GM21515 (cell line): ENCODE results near the gene MINDY2.

Experiments used
- ATAC-seq: cut with Tn5 transposase; IDR thresholded peaks from one replicate; pipeline ENCODE4 v1.9.1; 2021; ENCODE audit not compliant: unreplicated experiment

Gene MINDY2

GRCh38 chr15:58770857-58771620 lies at the start of gene MINDY2:
Gene MINDY2 (plus strand): TSS chr15:58771302. CDS start chr15:58771396, 94 bp downstream.
- peak; percentile 96 for ATAC-seq

- peak; percentile 73 for ATAC-seq
These were observed 46.6 kb upstream of the MINDY2 start for GRCh38 chr15:58724466-58724865.

GRCh38 chr15:58726867-58727266 lies 44.2 kb upstream of the MINDY2 start:
- no peak for ATAC-seq

- no peak for ATAC-seq
These were observed 39.2 kb upstream of the MINDY2 start for GRCh38 chr15:58731756-58732535.

- ATAC-seq: no peak
These were observed 38.3 kb upstream of the MINDY2 start for GRCh38 chr15:58732625-58733363.

GRCh38 chr15:58734859-58735258 lies 36.2 kb upstream of the MINDY2 start:
- no peak for ATAC-seq

GRCh38 chr15:58736018-58736643 lies 35.0 kb upstream of the MINDY2 start:
- no peak for ATAC-seq

- ATAC-seq: no peak
These were observed 33.8 kb upstream of the MINDY2 start for GRCh38 chr15:58737298-58737697.

GRCh38 chr15:58738046-58738707 lies 32.9 kb upstream of the MINDY2 start:
- ATAC-seq: no peak

GRCh38 chr15:58740436-58740835 lies 30.7 kb upstream of the MINDY2 start:
- ATAC-seq: no peak

- no peak for ATAC-seq
These were observed 30.1 kb upstream of the MINDY2 start for GRCh38 chr15:58741032-58741431.

- ATAC-seq: no peak
These were observed 28.9 kb upstream of the MINDY2 start for GRCh38 chr15:58742022-58742813.

GRCh38 chr15:58742819-58743502 lies 28.1 kb upstream of the MINDY2 start:
- ATAC-seq: no peak

- ATAC-seq: no peak
These were observed 24.9 kb upstream of the MINDY2 start for GRCh38 chr15:58746174-58746573.

GRCh38 chr15:58748040-58748851 lies 22.9 kb upstream of the MINDY2 start:
- peak; percentile 7 for ATAC-seq

- peak; percentile 31 for ATAC-seq
These were observed 22.1 kb upstream of the MINDY2 start for GRCh38 chr15:58748852-58749531.

GRCh38 chr15:58749532-58750337 lies 21.4 kb upstream of the MINDY2 start, which contains the start of gene ADAM10:
Gene ADAM10 (minus strand): TSS chr15:58749707. CDS start chr15:58749534, 173 bp downstream.
- ATAC-seq: peak; percentile 81
